Mucosa of descending colon (tissue), 3 donors: Measurements from ENCODE around the gene TLX2. TPM values are rescaled to one million over a fixed set of nuclear protein-coding genes. Genes with fewer than 3 reads are reported as not detected.

ENCODE experiments used
- ATAC-seq: fragments of 200-7000 bp; cut with Tn5 transposase; one replicate; pipeline ENCODE4 v1.9.1; 2020; ENCODE audit warnings: mild to moderate bottlenecking, moderate library complexity
- DNase-seq, 3 donors: peaks; one replicate each; pipeline ENCODE4 v3.0.0-alpha.2; 2020
- H3K36me3 ChIP-seq: fragments of 200-600 bp; one replicate; pipeline ENCODE4 v1.8.0; 2021; ENCODE audit warnings: low read depth, mild to moderate bottlenecking
- H3K4me1 ChIP-seq: fragments of 200-600 bp; one replicate; pipeline ENCODE4 v1.8.0; 2021; ENCODE audit warnings: low read depth, mild to moderate bottlenecking
- H3K4me3 ChIP-seq: fragments of 200-600 bp; one replicate; pipeline ENCODE4 v1.8.0; 2021; ENCODE audit warnings: mild to moderate bottlenecking
- H3K9me3 ChIP-seq: fragments of 200-600 bp; one replicate; pipeline ENCODE4 v1.8.0; 2021; ENCODE audit warnings: mild to moderate bottlenecking
- intact Hi-C, 2 donors: fragments of 100-400 bp; cut with DNase I in 1 of 2; cut with micrococcal nuclease in 1 of 2; formaldehyde crosslinking; loops; one replicate each; pipeline versions ENCODE4 v1.11.0 to v1.11.1; 2022; cut with DNase I, micrococcal nuclease
- total RNA-seq, 3 donors: library from RNA; stranded (reverse); fragmentation: NEBNext Ultra II Directional in 2 of 3; extraction: Animal tissue kit (Norgen Biotek cat#: 25700) in 2 of 3; gene quantifications; one replicate each; pipeline versions ENCODE4 v1.2.1 to v1.2.4, GENCODE V29; 2021 to 2023
- TF ChIP-seq, protein P1 (sequence below): fragments of 200-600 bp; IDR thresholded peaks from one replicate; pipeline ENCODE4 v1.8.0; 2022; ENCODE audit warnings: antibody characterized with exemption, mild to moderate bottlenecking
- donor health status: DM: no; HTN: no; CAD: no; lungs with moderate emphysema.
- donor health status: DM: no; HTN: no; CAD: no.
- donor health status: DM: no; HTN: yes; CAD: no.

The TLX2 gene
- total RNA-seq, 3 donors from 2014 or later = 0.17 to 1.6 (median 0.51) TPM

DNA sequence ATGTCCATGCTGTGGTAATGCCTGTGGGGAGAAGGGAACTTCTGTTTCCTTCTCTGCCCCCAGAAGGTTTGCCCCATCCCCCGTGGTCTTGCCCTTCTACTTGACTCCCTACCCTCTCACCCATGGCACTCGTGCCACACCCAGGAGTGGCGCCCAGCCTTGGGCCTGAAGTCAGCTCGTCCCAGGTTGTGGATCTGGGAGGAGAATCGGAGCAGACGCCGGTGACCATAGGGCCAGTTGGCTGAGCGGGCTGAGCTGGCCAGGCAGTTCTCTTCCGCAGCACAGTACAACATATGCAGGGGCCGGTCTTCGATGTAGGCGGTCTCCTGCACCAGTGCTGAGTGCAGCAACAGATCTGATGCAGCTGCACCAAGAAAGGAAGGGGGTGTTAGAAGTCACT, 20.2 kb downstream of the TLX2 start:
- no peaks in the 10 kb centered on the region for H3K36me3 ChIP-seq
- ATAC-seq (no peak), DNase-seq (no peak)
- H3K4me1 ChIP-seq = no peaks in the 10 kb centered on the region
- TF ChIP-seq, protein P1, sequence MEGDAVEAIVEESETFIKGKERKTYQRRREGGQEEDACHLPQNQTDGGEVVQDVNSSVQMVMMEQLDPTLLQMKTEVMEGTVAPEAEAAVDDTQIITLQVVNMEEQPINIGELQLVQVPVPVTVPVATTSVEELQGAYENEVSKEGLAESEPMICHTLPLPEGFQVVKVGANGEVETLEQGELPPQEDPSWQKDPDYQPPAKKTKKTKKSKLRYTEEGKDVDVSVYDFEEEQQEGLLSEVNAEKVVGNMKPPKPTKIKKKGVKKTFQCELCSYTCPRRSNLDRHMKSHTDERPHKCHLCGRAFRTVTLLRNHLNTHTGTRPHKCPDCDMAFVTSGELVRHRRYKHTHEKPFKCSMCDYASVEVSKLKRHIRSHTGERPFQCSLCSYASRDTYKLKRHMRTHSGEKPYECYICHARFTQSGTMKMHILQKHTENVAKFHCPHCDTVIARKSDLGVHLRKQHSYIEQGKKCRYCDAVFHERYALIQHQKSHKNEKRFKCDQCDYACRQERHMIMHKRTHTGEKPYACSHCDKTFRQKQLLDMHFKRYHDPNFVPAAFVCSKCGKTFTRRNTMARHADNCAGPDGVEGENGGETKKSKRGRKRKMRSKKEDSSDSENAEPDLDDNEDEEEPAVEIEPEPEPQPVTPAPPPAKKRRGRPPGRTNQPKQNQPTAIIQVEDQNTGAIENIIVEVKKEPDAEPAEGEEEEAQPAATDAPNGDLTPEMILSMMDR = no peak
- no peaks in the 10 kb centered on the region for H3K9me3 ChIP-seq
- intact Hi-C loops = loop anchor here in 1 of 2 donors (10.0 kb wide), 1 partner anchor 50 kb away; the partner anchor contains the start of genes CCDC142 and TTC31
- no peak overlapping the region for H3K4me3 ChIP-seq

DNA sequence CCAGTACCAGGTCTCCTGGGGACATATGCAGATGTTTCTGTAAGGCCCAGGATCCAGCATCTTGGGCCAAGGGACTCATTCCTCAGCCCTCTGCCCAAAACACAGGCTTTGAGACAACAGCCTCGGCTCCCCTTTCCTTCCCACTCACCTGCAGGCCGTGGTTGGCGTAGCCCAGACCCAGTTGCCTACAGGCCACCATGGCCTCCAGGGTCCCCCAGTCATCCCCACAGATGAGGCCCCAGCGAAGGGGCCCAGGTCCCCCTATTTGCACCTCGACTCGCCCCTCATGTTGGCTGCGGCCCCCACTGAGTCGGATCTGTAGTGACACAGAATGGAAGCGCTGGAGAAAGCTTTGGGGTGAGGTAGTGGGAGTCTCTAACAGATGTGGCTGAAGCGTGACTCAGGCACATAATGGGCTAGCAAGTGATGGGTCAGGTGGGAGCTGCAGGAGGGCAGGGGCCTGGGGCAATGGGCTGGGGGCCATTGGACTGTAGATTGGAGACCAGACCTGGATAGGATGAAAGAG, 21.3 kb downstream of the TLX2 start:
- H3K4me3 ChIP-seq = no peak overlapping the region
- DNase-seq (peak in 1 of 3 donors; percentile 44), ATAC-seq (no peak)
- TF ChIP-seq, protein P1 = no peak
- no peaks in the 10 kb centered on the region for H3K36me3 ChIP-seq
- H3K4me1 ChIP-seq = no peaks in the 10 kb centered on the region
- no peaks in the 10 kb centered on the region for H3K9me3 ChIP-seq
- intact Hi-C loops = loop anchor here in 1 of 2 donors (10.0 kb wide), 1 partner anchor 51 kb away; the partner anchor contains the start of genes CCDC142 and TTC31

DNA sequence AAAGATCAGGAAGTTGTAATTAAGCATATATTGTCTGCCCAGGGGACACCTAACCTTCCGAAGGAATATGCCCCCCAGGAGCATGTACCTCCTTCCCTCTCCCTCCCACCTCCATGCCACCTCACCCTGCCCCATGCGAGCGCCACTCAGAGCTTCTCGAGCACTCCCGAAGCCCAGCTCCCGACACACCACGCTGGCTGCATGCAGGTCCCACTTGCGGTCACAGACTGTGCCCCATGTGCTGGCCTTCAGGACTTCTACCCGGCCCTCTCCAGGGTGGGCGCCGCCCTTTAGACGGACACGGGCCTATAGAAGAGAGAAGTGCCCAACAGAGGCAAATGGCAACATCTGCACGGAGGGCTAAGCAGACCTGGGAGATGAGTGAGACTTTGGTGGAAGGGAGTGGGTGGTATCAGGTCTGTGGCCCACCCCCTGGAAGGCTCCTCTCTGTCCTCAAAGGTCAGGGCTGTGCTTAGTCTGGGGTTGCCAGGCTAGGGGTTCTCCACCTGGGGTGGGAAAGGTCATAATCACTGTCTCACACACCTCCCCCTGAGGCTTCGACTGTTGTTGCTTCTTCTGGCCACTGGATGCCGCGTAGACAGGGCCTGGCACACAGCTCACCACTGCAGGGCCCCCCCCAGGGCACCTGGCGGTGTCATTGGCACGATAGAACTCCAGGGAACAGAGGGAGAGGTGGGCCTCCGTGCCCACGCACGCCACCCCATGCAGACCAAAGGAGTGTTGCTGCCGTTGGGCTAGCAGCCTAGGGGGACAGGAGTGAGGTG, 22.1 kb downstream of the TLX2 start:
- Histone ChIP-seq H3K4me1 (no peaks in the 10 kb centered on the region), H3K4me3 (no peak overlapping the region), H3K9me3 (no peaks in the 10 kb centered on the region), H3K36me3 (no peaks in the 10 kb centered on the region)
- TF ChIP-seq, protein P1 = no peak
- intact Hi-C loops = loop anchor here in 1 of 2 donors (10.0 kb wide), 1 partner anchor 52 kb away; the partner anchor contains the start of genes CCDC142 and TTC31
- DNase-seq = peak in 1 of 3 donors; percentile 43
- ATAC-seq = no peak

DNA sequence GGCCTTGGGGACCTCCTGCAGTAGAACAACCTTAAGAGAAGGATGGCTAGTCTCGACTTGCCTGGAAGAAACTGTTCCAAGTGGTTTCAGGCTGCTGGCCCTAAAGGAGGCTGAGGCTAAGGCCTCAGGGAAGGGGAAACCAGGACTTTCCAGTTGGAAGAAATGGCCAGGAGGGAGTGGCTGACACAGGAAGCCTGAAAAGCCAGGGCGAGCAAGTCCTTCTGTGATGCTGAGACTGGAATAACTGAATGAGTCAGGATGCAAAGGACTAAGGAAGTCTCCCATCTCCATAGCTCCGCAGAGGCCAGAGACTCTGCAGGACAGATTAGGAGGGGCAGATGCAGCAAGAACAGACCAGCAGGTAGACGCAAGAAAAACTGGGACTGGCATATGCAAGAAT, 22.9 kb downstream of the TLX2 start:
- ATAC-seq = no peak
- Histone ChIP-seq H3K4me3 (no peak overlapping the region), H3K4me1 (no peaks in the 10 kb centered on the region), H3K9me3 (no peaks in the 10 kb centered on the region), H3K36me3 (no peaks in the 10 kb centered on the region)
- TF ChIP-seq, protein P1 = no peak
- DNase-seq = no peak
- intact Hi-C loops = loop anchor here in 1 of 2 donors (10.0 kb wide), 1 partner anchor 52 kb away; the partner anchor contains the start of genes CCDC142 and TTC31

DNA sequence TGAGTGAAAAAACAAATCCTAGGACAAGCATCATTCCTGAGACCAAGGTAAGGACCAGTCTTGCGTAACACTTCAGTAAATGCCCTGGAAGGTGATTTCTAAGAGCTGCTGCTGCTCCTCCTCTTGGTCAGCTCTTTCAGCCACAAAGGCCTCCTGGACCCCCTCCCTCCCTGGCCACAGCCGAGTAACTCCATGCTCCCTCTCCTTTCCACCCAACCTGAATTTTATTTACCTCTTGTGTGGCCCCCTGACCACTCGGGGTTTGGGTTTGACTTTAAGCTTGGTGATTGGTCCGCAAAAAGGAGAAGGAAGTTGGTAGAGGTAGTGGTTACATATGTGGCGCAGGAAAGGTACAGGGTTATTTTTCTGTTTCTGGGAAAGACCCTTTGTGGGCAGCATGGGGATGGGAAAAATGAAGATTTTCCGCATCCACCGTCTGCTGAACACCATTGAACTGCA, 24.7 kb downstream of the TLX2 start:
- TF ChIP-seq, protein P1 = no peak
- Histone ChIP-seq H3K4me1 (no peaks in the 10 kb centered on the region), H3K4me3 (no peak overlapping the region), H3K36me3 (no peaks in the 10 kb centered on the region), H3K9me3 (no peaks in the 10 kb centered on the region)
- no peak for DNase-seq
- ATAC-seq = no peak
- intact Hi-C loops = loop anchor here in 1 of 2 donors (10.0 kb wide), 1 partner anchor 54 kb away; the partner anchor contains the start of genes CCDC142 and TTC31
